Keratinocyte (primary cell): Measurements from ENCODE around the gene KIDINS220. TPM values are rescaled to one million over a fixed set of nuclear protein-coding genes. Genes with fewer than 3 reads are reported as not detected.

Experiments used
- DNase-seq: peaks from one replicate; pipeline ENCODE4 v3.0.0-alpha.2; 2011; ENCODE audit warnings: low read depth, missing footprints, low spot score
- FAIRE-seq: peaks from 2 replicates; lab custom pipeline; 2011; peaks lifted over from hg19 to GRCh38; lab: Jason Lieb, UNC
- H2AFZ ChIP-seq: 2 replicates; pipeline ENCODE4 v1.6.0; 2012; ENCODE audit warnings: low read length, control low read depth, inconsistent platforms; ENCODE audit not compliant: control insufficient read depth
- H3K27ac ChIP-seq: 2 replicates; pipeline ENCODE4 v1.5.1; 2011; ENCODE audit warnings: low read length; ENCODE audit not compliant: control insufficient read depth, insufficient read depth
- H3K27me3 ChIP-seq: 3 replicates; pipeline ENCODE4 v1.6.0; 2011; ENCODE audit warnings: low read length; ENCODE audit not compliant: control insufficient read depth, insufficient read depth; ENCODE audit errors: extremely low read depth
- H3K36me3 ChIP-seq, 2 experiments: 2 replicates in 1 of 2; 3 replicates in 1 of 2; pipeline ENCODE4 v1.5.1; 2011; ENCODE audit warnings: low read length in 2 of 2, mild to moderate bottlenecking in 1 of 2; ENCODE audit not compliant: control insufficient read depth in 2 of 2, insufficient read depth in 2 of 2; ENCODE audit errors: extremely low read depth in 1 of 2
- H3K4me1 ChIP-seq: 3 replicates; pipeline ENCODE4 v1.5.1; 2011; ENCODE audit warnings: low read length; ENCODE audit not compliant: control insufficient read depth, insufficient read depth; ENCODE audit errors: extremely low read depth
- H3K4me2 ChIP-seq: 3 replicates; pipeline ENCODE4 v1.6.0; 2011; ENCODE audit warnings: low read depth, low read length; ENCODE audit not compliant: control insufficient read depth, insufficient read depth; ENCODE audit errors: extremely low read depth
- H3K4me3 ChIP-seq, 3 experiments: fragments of 200-600 bp in 1 of 3; sonication (generic) in 1 of 3; 2 replicates in 2 of 3; 3 replicates in 1 of 3; pipeline ENCODE4 v1.5.1; 2011 to 2016; ENCODE audit warnings: low read length in 3 of 3, mild to moderate bottlenecking in 3 of 3, control low read depth in 2 of 3, inconsistent platforms in 1 of 3, low read depth in 1 of 3, mixed read lengths in 1 of 3, mixed run types in 1 of 3, moderate library complexity in 1 of 3; ENCODE audit not compliant: control insufficient read depth in 2 of 3, insufficient read depth in 2 of 3; ENCODE audit errors: extremely low read depth in 1 of 3
- H3K79me2 ChIP-seq: 2 replicates; pipeline ENCODE4 v1.6.0; 2012; ENCODE audit warnings: low read length; ENCODE audit not compliant: control insufficient read depth, insufficient read depth
- H3K9ac ChIP-seq: 3 replicates; pipeline ENCODE4 v1.6.0; 2011; ENCODE audit warnings: low read length; ENCODE audit not compliant: control insufficient read depth, insufficient read depth; ENCODE audit errors: extremely low read depth
- H3K9me1 ChIP-seq: 3 replicates; pipeline ENCODE4 v1.6.0; 2011; ENCODE audit warnings: low read length; ENCODE audit not compliant: control insufficient read depth, insufficient read depth; ENCODE audit errors: extremely low read depth
- H3K9me3 ChIP-seq: 2 replicates; pipeline ENCODE4 v1.5.1; 2012; ENCODE audit warnings: low read depth, low read length; ENCODE audit not compliant: control insufficient read depth
- H4K20me1 ChIP-seq: 3 replicates; pipeline ENCODE4 v1.6.0; 2011; ENCODE audit warnings: low read length; ENCODE audit not compliant: control insufficient read depth, insufficient read depth; ENCODE audit errors: extremely low read depth
- EZH2 ChIP-seq: IDR thresholded peaks from one replicate; pipeline ENCODE4 v1.6.1; 2012; ENCODE audit warnings: inconsistent platforms, mild to moderate bottlenecking, low read length, moderate library complexity
- dilution Hi-C: fragments of 300-500 bp; cut with MboI; formaldehyde crosslinking; loops from one replicate; pipeline ENCODE4 v1.7.0; 2020; ENCODE audit warnings: low sequenced_read_pairs; ENCODE audit not compliant: extremely low pct_ligation_motif_present
- polyA plus RNA-seq, 5 experiments: library from polyadenylated mRNA; depleted of rRNA in 3 of 5; stranded (reverse) in 3 of 5; stranded (forward) in 1 of 5; unstranded in 1 of 5; fragments of >200 nt; gene quantifications; 1 replicate in 1 of 5; 2 replicates in 3 of 5; 3 replicates in 1 of 5; pipeline versions ENCODE4 v1.2.1 to v1.2.3, GENCODE V29; 2011 to 2012; ENCODE audit warnings: missing spikeins in 2 of 5, low read depth in 1 of 5, low replicate concordance in 1 of 5
- TF ChIP-seq, protein P1 (sequence below), 3 experiments: IDR thresholded peaks in 1 of 3; conservative IDR thresholded peaks in 1 of 3; optimal IDR thresholded peaks in 1 of 3; 2 replicates in 2 of 3; 3 replicates in 1 of 3; pipeline versions ENCODE3 to v1.5.1; 2011; ENCODE audit warnings: low read length in 3 of 3, mild to moderate bottlenecking in 3 of 3, moderate library complexity in 2 of 3, control low read depth in 1 of 3, inconsistent platforms in 1 of 3; ENCODE audit not compliant: insufficient read depth in 2 of 3; ENCODE audit errors: extremely low read depth in 1 of 3

Gene KIDINS220
- polyA plus RNA-seq, 1 donor (not counting 4 experiments of a cell fraction or from before 2014, with no cell fraction given), result 28.8 TPM

DNA sequence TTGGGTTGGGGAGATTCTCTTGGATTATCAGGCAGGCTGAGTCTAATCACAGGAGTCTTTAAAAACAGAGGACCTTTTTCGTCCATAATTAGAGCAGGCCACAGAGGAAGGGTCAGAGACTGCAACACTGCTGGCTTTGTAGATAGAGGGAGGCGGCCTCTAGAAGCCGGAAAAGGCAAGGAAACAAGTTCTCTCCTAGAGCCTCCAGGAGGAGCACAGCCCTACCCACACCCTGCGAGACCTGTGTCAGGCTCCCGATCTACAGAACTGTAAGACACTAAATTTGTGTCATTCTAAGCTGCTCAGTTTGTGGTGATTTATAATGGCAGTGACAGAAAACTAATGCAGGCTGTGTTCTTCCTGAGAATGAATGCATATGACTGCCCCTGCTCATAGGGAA is 140.2 kb downstream of the KIDINS220 start:
- dilution Hi-C loops, result no loop called here
- FAIRE-seq, result no peak

DNA sequence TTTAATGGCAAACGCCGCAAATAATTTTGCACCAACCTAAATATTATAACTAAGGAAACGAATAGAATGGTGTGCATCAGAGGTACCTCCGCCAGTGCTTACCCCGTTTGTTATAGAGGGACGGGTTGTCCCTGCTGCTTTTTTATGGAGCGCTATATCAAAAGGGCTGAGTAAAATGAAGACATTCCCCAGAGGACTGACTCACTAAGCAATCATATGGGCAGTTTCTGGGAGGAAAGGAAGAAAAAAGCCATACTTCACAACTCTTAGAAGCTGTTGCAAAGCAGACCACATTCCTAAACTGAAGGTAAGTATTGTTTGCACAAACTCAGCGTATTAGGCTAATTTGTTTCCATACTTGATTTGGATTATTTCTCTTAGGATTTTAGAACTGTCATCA is 142.7 kb downstream of the KIDINS220 start:
- no peak for TF ChIP-seq EZH2
- TF ChIP-seq, protein P1, sequence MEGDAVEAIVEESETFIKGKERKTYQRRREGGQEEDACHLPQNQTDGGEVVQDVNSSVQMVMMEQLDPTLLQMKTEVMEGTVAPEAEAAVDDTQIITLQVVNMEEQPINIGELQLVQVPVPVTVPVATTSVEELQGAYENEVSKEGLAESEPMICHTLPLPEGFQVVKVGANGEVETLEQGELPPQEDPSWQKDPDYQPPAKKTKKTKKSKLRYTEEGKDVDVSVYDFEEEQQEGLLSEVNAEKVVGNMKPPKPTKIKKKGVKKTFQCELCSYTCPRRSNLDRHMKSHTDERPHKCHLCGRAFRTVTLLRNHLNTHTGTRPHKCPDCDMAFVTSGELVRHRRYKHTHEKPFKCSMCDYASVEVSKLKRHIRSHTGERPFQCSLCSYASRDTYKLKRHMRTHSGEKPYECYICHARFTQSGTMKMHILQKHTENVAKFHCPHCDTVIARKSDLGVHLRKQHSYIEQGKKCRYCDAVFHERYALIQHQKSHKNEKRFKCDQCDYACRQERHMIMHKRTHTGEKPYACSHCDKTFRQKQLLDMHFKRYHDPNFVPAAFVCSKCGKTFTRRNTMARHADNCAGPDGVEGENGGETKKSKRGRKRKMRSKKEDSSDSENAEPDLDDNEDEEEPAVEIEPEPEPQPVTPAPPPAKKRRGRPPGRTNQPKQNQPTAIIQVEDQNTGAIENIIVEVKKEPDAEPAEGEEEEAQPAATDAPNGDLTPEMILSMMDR (optimal IDR thresholded peaks at IDR 0.05 in 1 of 3, IDR thresholded peaks at IDR 0.05 in 1 of 3, conservative IDR thresholded peaks at IDR 0.05 in 1 of 3; ENCODE audit: extremely low read depth in 1 of 3, insufficient read depth in 2 of 3, low read length in 3 of 3), result no peak
- no peaks in the 10 kb centered on the region for H3K9me3 ChIP-seq
- FAIRE-seq (no peak), DNase-seq (no peak)
- no peak overlapping the region for H2AFZ ChIP-seq
- no peak overlapping the region for H3K4me3 ChIP-seq
- no peak overlapping the region for H3K27ac ChIP-seq
- dilution Hi-C loops, result no loop called here
- H3K9me1 ChIP-seq, result no peaks in the 10 kb centered on the region
- no peak overlapping the region for H3K9ac ChIP-seq
- no peaks in the 10 kb centered on the region for H3K36me3 ChIP-seq
- H3K4me1 ChIP-seq, result peaks cover 10% of the 10 kb centered on the region
- no peaks in the 10 kb centered on the region for H3K79me2 ChIP-seq
- H4K20me1 ChIP-seq, result no peaks in the 10 kb centered on the region
- H3K27me3 ChIP-seq, result no peaks in the 10 kb centered on the region
- no peak overlapping the region for H3K4me2 ChIP-seq

More for the DNA sequence above, 140.2 kb downstream of the KIDINS220 start:
- H3K4me2 ChIP-seq, result no peak overlapping the region
- H3K4me3 ChIP-seq, result no peak overlapping the region
- peaks cover 10% of the 10 kb centered on the region for H3K4me1 ChIP-seq
- no peak overlapping the region for H2AFZ ChIP-seq
- H3K9me3 ChIP-seq, result no peaks in the 10 kb centered on the region
- H3K9me1 ChIP-seq, result no peaks in the 10 kb centered on the region
- DNase-seq, result no peak
- no peak overlapping the region for H3K9ac ChIP-seq
- no peaks in the 10 kb centered on the region for H3K79me2 ChIP-seq
- H3K36me3 ChIP-seq, result no peaks in the 10 kb centered on the region
- no peak overlapping the region for H3K27ac ChIP-seq
- no peaks in the 10 kb centered on the region for H3K27me3 ChIP-seq
- no peak for TF ChIP-seq EZH2
- TF ChIP-seq, protein P1 (optimal IDR thresholded peaks at IDR 0.05 in 1 of 3, IDR thresholded peaks at IDR 0.05 in 1 of 3, conservative IDR thresholded peaks at IDR 0.05 in 1 of 3; ENCODE audit: extremely low read depth in 1 of 3, insufficient read depth in 2 of 3, low read length in 3 of 3), result no peak
- no peaks in the 10 kb centered on the region for H4K20me1 ChIP-seq
